ENCODE results near the gene PRTG.

DNA sequence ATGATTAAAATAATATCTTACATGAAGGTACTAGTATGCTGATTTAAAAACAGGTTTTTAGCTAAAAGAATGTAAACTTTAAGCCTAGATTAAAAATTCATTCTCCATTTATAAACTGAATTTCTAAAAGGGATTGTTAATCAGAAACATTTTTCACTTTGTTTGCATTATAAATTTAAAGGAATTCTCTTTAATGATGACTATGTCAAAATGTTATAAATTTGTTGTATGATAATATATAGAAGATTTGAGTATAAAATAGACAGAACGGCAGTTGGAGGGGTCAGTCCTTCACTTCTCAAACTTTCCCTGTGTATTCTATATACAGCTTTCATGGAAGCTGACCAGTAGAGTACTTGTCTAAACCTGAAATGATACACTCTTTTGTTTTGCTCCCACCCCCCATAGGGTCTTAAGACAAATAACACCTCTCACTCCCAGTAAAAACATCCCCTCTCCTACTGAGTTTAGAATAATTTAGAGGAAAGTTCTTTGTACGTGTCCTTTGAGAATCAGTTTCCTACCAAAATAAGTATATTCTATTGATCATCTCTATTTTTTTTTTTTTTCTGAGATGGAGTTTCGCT is 90.0 kb downstream of the PRTG start:
- TF ChIP-seq, protein P1, sequence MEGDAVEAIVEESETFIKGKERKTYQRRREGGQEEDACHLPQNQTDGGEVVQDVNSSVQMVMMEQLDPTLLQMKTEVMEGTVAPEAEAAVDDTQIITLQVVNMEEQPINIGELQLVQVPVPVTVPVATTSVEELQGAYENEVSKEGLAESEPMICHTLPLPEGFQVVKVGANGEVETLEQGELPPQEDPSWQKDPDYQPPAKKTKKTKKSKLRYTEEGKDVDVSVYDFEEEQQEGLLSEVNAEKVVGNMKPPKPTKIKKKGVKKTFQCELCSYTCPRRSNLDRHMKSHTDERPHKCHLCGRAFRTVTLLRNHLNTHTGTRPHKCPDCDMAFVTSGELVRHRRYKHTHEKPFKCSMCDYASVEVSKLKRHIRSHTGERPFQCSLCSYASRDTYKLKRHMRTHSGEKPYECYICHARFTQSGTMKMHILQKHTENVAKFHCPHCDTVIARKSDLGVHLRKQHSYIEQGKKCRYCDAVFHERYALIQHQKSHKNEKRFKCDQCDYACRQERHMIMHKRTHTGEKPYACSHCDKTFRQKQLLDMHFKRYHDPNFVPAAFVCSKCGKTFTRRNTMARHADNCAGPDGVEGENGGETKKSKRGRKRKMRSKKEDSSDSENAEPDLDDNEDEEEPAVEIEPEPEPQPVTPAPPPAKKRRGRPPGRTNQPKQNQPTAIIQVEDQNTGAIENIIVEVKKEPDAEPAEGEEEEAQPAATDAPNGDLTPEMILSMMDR (IDR thresholded peaks at IDR 0.05): no peak
- TF ChIP-seq POLR2A (IDR thresholded peaks at IDR 0.05): no peak

Measured in adrenal gland (tissue), 5 donors.